Activated CD8-positive, alpha-beta memory T cell treated with anti-CD3 and anti-CD28 coated beads, Interleukin-2, amount 50 U/mL, for 48 hours (primary cell): ENCODE data around the gene ENTPD1.
"Not testable (repeated sequence)": the region's sequence is repeated elsewhere in the genome, so short reads cannot be mapped to it uniquely, and the experiment has no call there.

Experiments used
- DNase-seq: peaks from one replicate; pipeline ENCODE4 v3.0.0-alpha.2; 2020

Gene ENTPD1

DNA sequence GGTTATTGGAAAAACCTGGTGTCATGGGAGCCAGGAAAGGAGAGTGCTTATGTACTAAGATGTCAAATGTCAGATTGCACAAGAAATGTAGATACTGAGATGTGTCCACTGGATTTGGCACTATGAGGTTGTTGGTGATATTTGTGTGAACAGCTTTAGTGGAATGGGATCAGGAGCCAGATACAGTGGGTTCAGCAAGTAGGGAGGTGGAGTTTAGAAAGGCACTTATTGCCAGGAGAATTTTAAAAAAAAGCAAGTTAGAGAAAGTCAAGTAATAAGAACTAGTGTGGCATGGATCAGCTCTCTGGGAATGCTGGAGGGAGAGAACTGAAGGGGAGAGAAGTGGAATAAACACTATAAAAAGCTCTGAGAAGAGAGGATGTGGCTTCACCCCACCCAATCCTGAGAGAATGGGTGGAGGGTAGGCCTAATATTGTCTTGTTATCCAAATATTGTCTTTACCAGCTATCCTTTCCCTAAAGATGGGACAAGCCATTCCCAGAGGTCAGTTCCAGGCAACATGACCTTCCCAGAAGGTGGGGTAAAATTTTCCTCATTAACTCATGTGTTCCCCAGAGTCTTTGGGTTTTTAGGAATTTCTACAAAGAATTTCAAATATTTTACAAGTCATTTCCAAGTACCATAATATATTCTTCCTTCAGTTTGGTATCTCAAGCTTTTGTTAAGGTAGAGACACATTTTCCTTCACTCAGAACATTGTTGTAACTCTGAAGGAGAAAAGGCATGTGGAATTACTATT lies 42.3 kb downstream of the ENTPD1 start:
- DNase-seq, result no peak

- DNase-seq, result not testable (repeated sequence)
Observed at GRCh38 chr10:95800286-95800685, 44.3 kb downstream of the ENTPD1 start.

DNA sequence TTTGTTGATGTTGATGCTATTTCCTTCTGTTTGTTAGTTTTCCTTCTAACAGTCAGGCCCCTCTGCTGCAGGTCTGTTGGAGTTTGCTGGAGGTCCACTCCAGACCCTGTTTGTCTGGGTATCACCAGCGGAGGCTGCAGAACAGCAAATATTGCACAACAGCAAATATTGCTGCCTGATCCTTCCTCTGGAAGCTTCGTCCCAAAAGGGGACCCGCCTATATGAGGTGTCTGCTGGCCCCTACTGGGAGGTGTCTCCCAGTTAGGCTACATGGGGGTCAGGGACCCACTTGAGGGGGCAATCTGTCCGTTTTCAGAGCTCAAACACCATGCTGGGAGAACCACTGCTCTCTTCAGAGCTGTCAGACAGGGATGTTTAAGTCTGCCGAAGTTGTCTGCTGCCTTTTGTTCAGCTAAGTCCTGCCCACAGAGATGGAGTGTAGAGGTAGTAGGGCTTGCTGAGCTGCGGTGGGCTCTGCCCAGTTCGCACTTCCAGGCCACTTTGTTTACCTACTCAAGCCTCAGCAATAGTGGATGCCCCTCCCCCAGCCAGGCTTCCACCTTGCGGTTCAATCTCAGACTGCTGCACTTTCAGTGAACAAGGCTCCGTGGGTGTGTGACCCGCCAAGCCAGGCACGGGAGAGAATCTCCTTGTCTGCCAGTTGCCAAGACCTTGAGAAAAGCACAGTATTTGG lies 50.9 kb downstream of the ENTPD1 start:
- not testable (repeated sequence) for DNase-seq

- not testable (repeated sequence) for DNase-seq
Observed at GRCh38 chr10:95808705-95809308, 52.8 kb downstream of the ENTPD1 start.

DNA sequence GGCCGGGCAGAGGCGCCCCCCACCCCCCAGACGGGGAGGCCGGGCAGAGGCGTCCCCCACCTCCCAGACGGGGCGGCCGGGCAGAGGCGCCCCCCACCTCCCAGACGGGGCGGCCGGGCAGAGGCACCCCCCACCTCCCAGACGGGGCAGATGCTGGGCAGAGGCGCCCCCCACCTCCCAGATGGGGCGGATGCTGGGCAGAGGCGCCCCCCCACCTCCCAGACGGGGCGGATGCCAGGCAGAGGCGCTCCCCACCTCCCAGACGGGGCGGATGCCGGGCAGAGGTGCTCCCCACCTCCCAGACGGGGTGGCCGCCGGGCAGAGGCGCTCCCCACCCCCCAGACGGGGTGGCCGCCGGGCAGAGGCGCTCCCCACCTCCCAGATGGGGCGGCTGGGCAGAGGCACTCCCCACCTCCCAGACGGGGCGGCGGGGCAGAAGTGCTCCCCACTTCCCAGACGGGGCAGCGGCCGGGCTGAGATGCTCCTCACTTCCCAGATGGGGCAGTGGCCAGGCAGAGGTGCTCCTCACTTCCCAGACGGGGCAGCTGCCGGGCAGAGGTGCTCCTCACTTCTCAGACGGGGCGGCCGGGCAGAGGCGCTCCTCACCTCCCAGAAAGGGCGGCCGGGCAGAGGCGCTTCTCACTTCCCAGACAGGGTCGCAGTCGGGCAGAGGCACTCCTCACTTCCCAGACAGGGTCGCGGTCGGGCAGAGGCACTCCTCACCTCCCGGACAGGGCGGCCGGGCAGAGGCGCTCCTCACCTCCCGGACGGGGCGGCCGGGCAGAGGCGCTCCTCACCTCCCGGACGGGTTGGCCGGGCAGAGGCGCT lies 53.6 kb downstream of the ENTPD1 start:
- DNase-seq, result no peak

- no peak for DNase-seq
Observed at GRCh38 chr10:95810198-95810976, 54.4 kb downstream of the ENTPD1 start.

GRCh38 chr10:95813054-95813685 lies 57.2 kb downstream of the ENTPD1 start:
- DNase-seq, result no peak

GRCh38 chr10:95814011-95814727 lies 58.2 kb downstream of the ENTPD1 start:
- DNase-seq, result no peak

GRCh38 chr10:95815133-95815532 lies 59.2 kb downstream of the ENTPD1 start:
- no peak for DNase-seq

DNA sequence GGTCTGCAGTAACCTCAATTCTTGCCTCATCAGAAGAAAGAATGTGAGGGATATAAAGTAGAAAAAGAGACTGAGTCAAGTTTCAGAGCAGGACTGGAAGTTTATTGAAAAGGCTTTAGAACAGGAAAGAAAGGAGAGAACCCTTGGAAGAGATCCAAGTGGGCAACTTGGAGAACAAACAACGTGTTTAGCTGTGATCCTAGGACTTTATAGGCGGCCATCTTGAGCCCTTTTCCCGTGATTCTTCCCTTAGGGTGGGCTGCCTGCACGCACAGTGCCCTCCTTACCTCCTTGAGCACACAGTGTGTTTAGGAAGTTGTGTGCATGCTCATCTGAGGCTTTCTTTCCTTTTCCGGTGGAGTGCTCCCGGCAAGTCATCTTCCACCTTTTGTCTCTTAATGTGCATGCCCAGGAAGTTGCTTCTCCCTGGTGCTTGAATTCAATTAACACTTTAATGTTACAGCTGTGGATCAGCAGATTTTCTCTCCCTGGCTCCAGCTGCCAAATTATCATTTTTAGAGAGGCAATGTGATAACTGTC lies 59.8 kb downstream of the ENTPD1 start:
- no peak for DNase-seq

GRCh38 chr10:95818010-95818409 lies 62.0 kb downstream of the ENTPD1 start:
- DNase-seq, result no peak

DNA sequence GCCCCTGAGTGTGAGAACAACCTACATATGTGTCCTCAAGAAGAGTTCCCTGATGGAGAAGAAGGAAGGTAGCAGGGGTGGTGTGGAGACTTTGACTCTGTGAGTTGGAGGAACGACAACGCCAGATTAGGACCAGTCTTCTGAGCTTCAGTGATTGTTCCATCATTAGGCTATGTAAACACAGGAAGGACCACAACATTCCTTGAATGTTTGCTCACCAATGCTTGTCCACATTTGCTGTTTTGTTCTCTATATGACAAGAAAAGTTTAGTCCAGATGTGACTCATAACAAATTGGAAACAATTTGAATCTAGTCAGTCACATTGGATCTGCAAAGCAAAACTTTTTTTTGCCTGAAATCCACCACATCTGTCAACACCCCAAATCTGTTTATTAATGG lies 62.7 kb downstream of the ENTPD1 start:
- DNase-seq, result no peak

DNA sequence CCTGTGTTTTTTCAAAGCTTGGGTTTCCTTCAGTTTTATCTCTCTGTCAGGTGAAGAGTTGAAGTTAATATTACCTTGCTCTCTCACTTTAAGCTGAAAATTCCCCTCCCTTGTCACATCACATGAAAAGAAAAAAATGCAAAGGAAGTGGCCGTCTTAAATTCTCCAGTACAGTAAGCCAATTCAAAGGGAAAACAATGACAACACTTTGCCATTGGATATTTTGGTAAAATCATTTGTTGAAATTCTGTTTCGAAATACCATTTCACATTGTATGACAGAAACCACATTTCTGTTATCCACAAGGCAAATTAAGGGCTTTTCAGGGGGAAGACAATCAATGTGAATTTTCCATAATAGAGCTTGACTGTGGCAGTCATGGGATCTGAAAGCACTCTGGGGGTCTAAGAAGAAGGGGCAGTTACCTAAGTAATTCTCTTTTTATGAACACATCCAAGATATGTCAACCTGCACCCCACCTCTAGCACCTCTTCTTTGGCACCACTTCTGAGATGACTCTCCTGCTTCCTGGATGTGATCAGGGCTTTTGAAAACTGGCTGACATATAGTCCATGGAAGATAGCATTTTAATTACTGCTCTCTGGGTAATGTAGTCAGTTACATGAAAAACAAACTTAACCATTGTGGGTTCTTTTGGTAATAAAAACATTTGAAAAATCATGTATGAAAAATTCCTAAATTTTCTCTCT lies 63.8 kb downstream of the ENTPD1 start:
- DNase-seq, result no peak

- no peak for DNase-seq
Observed at GRCh38 chr10:95820363-95820762, 64.4 kb downstream of the ENTPD1 start.

DNA sequence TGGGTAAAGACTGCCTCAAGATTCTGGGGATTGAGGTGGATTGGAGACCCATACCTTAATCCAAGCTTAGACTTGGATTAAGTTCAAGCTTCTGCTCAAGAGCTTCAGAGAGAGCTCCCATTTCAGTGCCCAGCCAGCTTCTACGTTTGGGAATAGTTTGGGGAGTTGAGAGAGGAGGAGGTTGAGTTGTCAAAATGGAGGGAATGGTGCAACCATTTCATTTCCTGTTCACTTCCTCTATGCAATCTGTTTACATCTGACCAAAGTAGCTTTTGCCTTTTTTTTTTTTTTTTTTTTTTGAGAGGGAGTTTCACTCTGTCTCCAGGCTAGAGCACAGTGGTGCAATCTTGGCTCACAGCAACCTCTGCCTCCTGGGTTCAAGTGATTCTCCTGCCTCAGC lies 65.8 kb downstream of the ENTPD1 start:
- DNase-seq, result no peak

DNA sequence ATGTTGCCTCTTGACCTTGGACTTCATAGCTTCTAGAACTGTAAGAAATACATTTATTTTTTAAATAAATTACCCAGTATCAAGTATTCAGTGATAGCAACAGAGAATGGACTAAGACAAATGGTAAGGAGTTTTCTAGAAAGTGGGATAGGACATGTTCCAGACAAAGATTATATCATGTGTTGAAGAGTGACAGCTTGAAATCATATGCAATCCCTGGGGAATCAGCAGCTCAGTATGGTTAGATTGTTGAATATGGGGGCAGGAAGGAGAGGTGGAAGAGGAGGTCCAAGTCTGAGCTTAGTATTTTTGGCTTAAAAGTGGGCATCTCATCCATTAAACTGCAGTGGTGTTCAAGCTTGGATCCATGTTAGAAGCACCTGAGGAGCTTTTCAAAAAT lies 74.1 kb downstream of the ENTPD1 start:
- no peak for DNase-seq

GRCh38 chr10:95831076-95831475 lies 75.1 kb downstream of the ENTPD1 start:
- no peak for DNase-seq

- DNase-seq, result no peak
Observed at GRCh38 chr10:95831515-95831914, 75.6 kb downstream of the ENTPD1 start.

DNA sequence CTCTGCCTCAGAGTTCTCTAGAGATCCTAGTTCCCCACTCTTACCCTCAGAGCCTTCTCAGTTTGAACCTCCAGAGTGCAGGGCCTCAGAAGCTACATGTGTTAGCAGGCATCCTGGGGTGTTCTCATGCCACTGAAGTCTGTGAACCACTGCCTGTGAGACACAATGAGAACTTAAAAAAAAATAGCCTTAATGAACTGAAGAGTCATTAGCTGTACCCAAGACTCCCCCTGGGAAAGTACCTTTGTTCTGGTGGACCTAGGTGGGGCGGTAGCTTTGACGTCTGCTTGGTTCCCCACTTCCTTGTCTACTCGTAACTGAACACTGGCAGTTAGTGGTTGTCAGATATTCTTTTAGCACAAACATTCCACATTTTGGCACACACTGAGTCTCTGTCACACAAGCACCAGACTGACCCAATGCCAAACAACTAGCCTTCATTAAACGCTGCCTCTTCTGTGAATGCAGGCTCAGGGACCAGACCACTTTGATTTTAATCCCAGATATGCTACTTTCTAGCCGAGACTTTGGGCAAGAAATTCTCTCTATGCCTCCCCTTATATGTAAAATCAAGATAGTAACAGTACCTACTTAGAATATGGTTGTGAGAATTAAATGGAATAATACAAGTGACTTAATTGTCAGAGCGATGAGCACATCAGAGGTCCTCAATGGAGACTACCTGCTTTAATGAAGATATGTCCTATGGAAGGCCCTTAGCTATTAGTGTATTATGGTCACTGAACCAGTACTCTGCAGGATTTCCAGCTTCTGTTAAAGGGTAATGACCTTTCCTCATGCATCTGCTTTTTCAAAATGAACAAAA lies 76.5 kb downstream of the ENTPD1 start:
- DNase-seq, result no peak
